ENCODE measurements around the gene RNF43.

DNA sequence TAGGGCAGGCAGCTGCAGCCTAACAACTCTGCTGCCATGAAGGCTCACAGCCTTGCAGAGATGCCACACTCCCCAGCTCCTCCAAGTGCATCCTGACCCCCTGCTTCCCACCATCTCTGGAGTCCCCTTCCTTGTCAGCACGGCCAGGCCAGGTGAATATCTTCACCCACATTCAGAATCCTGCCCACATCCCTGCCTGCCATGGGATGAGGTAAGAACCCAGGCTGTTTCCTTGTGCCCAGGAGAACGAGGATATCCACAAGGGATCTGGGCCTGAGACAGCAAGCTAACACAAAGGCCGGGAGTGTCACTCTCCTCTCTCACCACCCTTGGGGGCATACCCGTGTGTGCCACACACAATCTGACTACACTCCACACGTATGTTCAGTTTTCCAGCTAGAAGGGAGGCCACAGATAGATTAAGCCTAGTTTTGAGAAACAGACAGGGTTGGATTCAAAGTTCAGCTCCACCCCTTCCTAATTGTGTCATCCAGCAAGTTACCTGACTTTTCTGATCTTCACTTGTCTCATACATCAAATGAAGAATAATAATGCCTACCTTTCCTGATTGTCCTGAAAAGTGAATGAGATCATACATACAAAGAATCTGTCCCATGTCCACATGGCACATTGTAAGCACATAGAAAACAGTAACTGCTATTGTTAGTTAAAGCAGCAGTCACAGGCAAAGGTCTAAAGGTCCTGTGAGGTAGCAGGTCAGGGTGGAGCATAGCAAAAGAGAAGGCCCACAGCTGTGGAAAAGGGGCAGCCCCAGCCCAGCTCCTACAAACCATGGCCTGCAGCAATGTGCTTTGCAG is 47.9 kb downstream of the RNF43 start:
- TF ChIP-seq POLR2A (IDR thresholded peaks at IDR 0.05): no peak
- TF ChIP-seq, protein P1, sequence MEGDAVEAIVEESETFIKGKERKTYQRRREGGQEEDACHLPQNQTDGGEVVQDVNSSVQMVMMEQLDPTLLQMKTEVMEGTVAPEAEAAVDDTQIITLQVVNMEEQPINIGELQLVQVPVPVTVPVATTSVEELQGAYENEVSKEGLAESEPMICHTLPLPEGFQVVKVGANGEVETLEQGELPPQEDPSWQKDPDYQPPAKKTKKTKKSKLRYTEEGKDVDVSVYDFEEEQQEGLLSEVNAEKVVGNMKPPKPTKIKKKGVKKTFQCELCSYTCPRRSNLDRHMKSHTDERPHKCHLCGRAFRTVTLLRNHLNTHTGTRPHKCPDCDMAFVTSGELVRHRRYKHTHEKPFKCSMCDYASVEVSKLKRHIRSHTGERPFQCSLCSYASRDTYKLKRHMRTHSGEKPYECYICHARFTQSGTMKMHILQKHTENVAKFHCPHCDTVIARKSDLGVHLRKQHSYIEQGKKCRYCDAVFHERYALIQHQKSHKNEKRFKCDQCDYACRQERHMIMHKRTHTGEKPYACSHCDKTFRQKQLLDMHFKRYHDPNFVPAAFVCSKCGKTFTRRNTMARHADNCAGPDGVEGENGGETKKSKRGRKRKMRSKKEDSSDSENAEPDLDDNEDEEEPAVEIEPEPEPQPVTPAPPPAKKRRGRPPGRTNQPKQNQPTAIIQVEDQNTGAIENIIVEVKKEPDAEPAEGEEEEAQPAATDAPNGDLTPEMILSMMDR (IDR thresholded peaks at IDR 0.05): no peak
- TF ChIP-seq EP300 (IDR thresholded peaks at IDR 0.05): no peak
